ENCODE results near the gene KLHDC7A. TPM values are rescaled to one million over a fixed set of nuclear protein-coding genes. Genes with fewer than 3 reads are reported as not detected.

The KLHDC7A gene
- total RNA-seq, 1 experiment from 2014 or later = not detected

- no peak overlapping the region for H3K4me3 ChIP-seq (ENCODE audit: low read depth, low read length, poor library complexity, severe bottlenecking)
- H3K27me3 ChIP-seq (replicated peaks; ENCODE audit: insufficient read depth, low read depth, low read length, poor library complexity) = no peaks in the 10 kb centered on the region
- no TSS peak for BruUV-seq (replicated peaks)
- CTCF ChIA-PET = no interaction called here
- TF ChIP-seq, protein P1, sequence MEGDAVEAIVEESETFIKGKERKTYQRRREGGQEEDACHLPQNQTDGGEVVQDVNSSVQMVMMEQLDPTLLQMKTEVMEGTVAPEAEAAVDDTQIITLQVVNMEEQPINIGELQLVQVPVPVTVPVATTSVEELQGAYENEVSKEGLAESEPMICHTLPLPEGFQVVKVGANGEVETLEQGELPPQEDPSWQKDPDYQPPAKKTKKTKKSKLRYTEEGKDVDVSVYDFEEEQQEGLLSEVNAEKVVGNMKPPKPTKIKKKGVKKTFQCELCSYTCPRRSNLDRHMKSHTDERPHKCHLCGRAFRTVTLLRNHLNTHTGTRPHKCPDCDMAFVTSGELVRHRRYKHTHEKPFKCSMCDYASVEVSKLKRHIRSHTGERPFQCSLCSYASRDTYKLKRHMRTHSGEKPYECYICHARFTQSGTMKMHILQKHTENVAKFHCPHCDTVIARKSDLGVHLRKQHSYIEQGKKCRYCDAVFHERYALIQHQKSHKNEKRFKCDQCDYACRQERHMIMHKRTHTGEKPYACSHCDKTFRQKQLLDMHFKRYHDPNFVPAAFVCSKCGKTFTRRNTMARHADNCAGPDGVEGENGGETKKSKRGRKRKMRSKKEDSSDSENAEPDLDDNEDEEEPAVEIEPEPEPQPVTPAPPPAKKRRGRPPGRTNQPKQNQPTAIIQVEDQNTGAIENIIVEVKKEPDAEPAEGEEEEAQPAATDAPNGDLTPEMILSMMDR (conservative IDR thresholded peaks at IDR 0.05; ENCODE audit: low read depth, low read length) = no peak
- TF ChIP-seq EZH2 (IDR thresholded peaks at IDR 0.05; ENCODE audit: borderline replicate concordance, low read depth, low read length, poor library complexity, severe bottlenecking) = no peak
- no peak overlapping the region for H3K27ac ChIP-seq (ENCODE audit: low read depth, low read length, poor library complexity, severe bottlenecking)
- no peaks in the 10 kb centered on the region for H3K36me3 ChIP-seq (ENCODE audit: insufficient read depth, low read length, poor library complexity, severe bottlenecking)
- intact Hi-C loops (cut with micrococcal nuclease; ENCODE audit: unreplicated experiment) = no loop called here
- POLR2A ChIA-PET (ENCODE audit: low non-redundant PET) = no interaction called here
- H3K4me1 ChIP-seq (ENCODE audit: insufficient read depth, low read length, poor library complexity, severe bottlenecking) = peaks cover 3% of the 10 kb centered on the region
- no peaks in the 10 kb centered on the region for H3K9me3 ChIP-seq (ENCODE audit: low read depth, low read length, poor library complexity, severe bottlenecking)
- DNase-seq (ENCODE audit: low spot score) = no peak
Observed at GRCh38 chr1:18531503-18531845, 50.7 kb downstream of the KLHDC7A start.

GRCh38 chr1:18532390-18533170, 51.9 kb downstream of the KLHDC7A start:
- ChIA-PET POLR2A (ENCODE audit: low non-redundant PET) (no interaction called here), CTCF (interaction anchor here (0.9 kb wide), 1 partner anchor 43 kb away, joined by 4 read pairs; no protein-coding TSS in a partner anchor)
- no peak overlapping the region for H3K4me3 ChIP-seq (ENCODE audit: low read depth, low read length, poor library complexity, severe bottlenecking)
- H3K27ac ChIP-seq (ENCODE audit: low read depth, low read length, poor library complexity, severe bottlenecking) = no peak overlapping the region
- no peaks in the 10 kb centered on the region for H3K36me3 ChIP-seq (ENCODE audit: insufficient read depth, low read length, poor library complexity, severe bottlenecking)
- no peak for TF ChIP-seq EZH2 (IDR thresholded peaks at IDR 0.05; ENCODE audit: borderline replicate concordance, low read depth, low read length, poor library complexity, severe bottlenecking)
- TF ChIP-seq, protein P1 (conservative IDR thresholded peaks at IDR 0.05; ENCODE audit: low read depth, low read length) = no peak
- BruUV-seq (replicated peaks) = no TSS peak
- no peaks in the 10 kb centered on the region for H3K9me3 ChIP-seq (ENCODE audit: low read depth, low read length, poor library complexity, severe bottlenecking)
- no peaks in the 10 kb centered on the region for H3K27me3 ChIP-seq (replicated peaks; ENCODE audit: insufficient read depth, low read depth, low read length, poor library complexity)
- no peak for DNase-seq (ENCODE audit: low spot score)
- H3K4me1 ChIP-seq (ENCODE audit: insufficient read depth, low read length, poor library complexity, severe bottlenecking) = peaks cover 3% of the 10 kb centered on the region
- intact Hi-C loops (cut with micrococcal nuclease; ENCODE audit: unreplicated experiment) = no loop called here

DNA sequence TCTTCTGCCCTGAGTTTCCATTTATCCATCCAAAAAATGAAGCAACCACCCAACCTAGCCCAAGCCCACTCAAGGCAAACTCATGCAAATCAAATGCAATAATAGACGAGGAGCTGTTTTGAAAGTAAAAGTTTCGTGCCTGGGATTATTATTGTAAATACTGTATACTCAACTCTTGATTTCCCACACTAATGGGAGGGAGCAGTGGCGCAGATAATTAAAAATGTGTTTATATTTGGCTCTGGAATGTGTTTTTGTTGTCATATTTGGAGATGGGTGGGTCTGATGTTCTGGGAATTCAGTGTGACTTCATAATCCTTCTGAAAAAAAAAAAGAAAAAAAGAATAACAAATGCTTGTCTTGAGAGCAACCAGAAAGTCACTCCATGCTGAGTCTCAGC, 52.5 kb downstream of the KLHDC7A start:
- peaks cover 3% of the 10 kb centered on the region for H3K4me1 ChIP-seq (ENCODE audit: insufficient read depth, low read length, poor library complexity, severe bottlenecking)
- H3K36me3 ChIP-seq (ENCODE audit: insufficient read depth, low read length, poor library complexity, severe bottlenecking) = no peaks in the 10 kb centered on the region
- H3K27me3 ChIP-seq (replicated peaks; ENCODE audit: insufficient read depth, low read depth, low read length, poor library complexity) = no peaks in the 10 kb centered on the region
- ChIA-PET CTCF (no interaction called here), POLR2A (ENCODE audit: low non-redundant PET) (no interaction called here)
- intact Hi-C loops (cut with micrococcal nuclease; ENCODE audit: unreplicated experiment) = no loop called here
- no peaks in the 10 kb centered on the region for H3K9me3 ChIP-seq (ENCODE audit: low read depth, low read length, poor library complexity, severe bottlenecking)
- no peak for DNase-seq (ENCODE audit: low spot score)
- no TSS peak for BruUV-seq (replicated peaks)
- TF ChIP-seq EZH2 (IDR thresholded peaks at IDR 0.05; ENCODE audit: borderline replicate concordance, low read depth, low read length, poor library complexity, severe bottlenecking) = no peak
- TF ChIP-seq, protein P1 (conservative IDR thresholded peaks at IDR 0.05; ENCODE audit: low read depth, low read length) = no peak
- H3K27ac ChIP-seq (ENCODE audit: low read depth, low read length, poor library complexity, severe bottlenecking) = no peak overlapping the region
- no peak overlapping the region for H3K4me3 ChIP-seq (ENCODE audit: low read depth, low read length, poor library complexity, severe bottlenecking)

Data from A673 (cell line).